AG04449 (cell line): ENCODE data around the gene CXXC1.

Source experiments
- CTCF ChIA-PET: fragments of 350-600 bp; formaldehyde crosslinking; extraction: SDS; loops from one replicate; lab custom pipeline; 2021; ENCODE audit warnings: antibody characterized with exemption; lab: Yijun Ruan, JAX
- POLR2A ChIA-PET: fragments of 400-600, 350-600 bp; formaldehyde crosslinking; extraction: SDS; loops from one replicate; lab custom pipeline; 2020; ENCODE audit warnings: antibody characterized with exemption, inconsistent platforms; lab: Yijun Ruan, JAX
- DNase-seq: peaks from one replicate; pipeline ENCODE4 v3.0.0-alpha.2; 2010; ENCODE audit warnings: low read depth, low spot score
- H3K4me3 ChIP-seq: 2 replicates; pipeline ENCODE4 v1.5.1; 2011; ENCODE audit warnings: low read depth, mild to moderate bottlenecking, control low read depth, low read length
- CTCF ChIP-seq: IDR thresholded peaks from one replicate; pipeline ENCODE4 v1.5.1; 2011; ENCODE audit warnings: mild to moderate bottlenecking, moderate library complexity, low read length, control low read depth, inconsistent platforms; ENCODE audit not compliant: insufficient read depth; ENCODE audit errors: missing control alignments

The CXXC1 gene

GRCh38 chr18:50287028-50287440 lies 458 bp downstream of the CXXC1 start:
- POLR2A ChIA-PET, result no interaction called here
- TF ChIP-seq CTCF, result no peak
- CTCF ChIA-PET, result no interaction called here
- DNase-seq, result no peak
- H3K4me3 ChIP-seq, result peak overlapping the region; percentile 92

GRCh38 chr18:50286391-50287027 lies 983 bp downstream of the CXXC1 start:
- CTCF ChIA-PET, result no interaction called here
- POLR2A ChIA-PET, result no interaction called here
- no peak for TF ChIP-seq CTCF
- peak overlapping the region; percentile 92 for H3K4me3 ChIP-seq
- no peak for DNase-seq

- no peak for TF ChIP-seq CTCF
- no peak for DNase-seq
- H3K4me3 ChIP-seq, result no peak overlapping the region; the same call in 1 of the 2 replicates
- ChIA-PET CTCF (no interaction called here), POLR2A (no interaction called here)
Measured at GRCh38 chr18:50285631-50286321, 1.7 kb downstream of the CXXC1 start.

GRCh38 chr18:50285071-50285470 lies 2.4 kb downstream of the CXXC1 start:
- ChIA-PET CTCF (no interaction called here), POLR2A (no interaction called here)
- no peak for TF ChIP-seq CTCF

GRCh38 chr18:50284255-50284885 lies 3.1 kb downstream of the CXXC1 start:
- DNase-seq, result no peak
- ChIA-PET CTCF (no interaction called here), POLR2A (no interaction called here)
- no peak overlapping the region for H3K4me3 ChIP-seq
- no peak for TF ChIP-seq CTCF

More at GRCh38 chr18:50285071-50285470, 2.4 kb downstream of the CXXC1 start:
- no peak for DNase-seq
- no peak overlapping the region for H3K4me3 ChIP-seq
